GM23338 (cell line): ENCODE measurements around the gene RAB11A.

Experiments used
- CREB1 ChIP-seq: fragments of 250-450 bp; sonication (Bioruptor Pico); IDR thresholded peaks from 2 replicates; pipeline ENCODE4 v1.5.0; 2020; ENCODE audit warnings: low read depth, mild to moderate bottlenecking, moderate library complexity
- EZH2phosphoT487 ChIP-seq: fragments of 200-600 bp; sonication (generic); IDR thresholded peaks from one replicate; pipeline ENCODE4 v1.8.1; 2018; ENCODE audit warnings: antibody characterized with exemption; ENCODE audit not compliant: unreplicated experiment
- POLR2AphosphoS5 ChIP-seq: IDR thresholded peaks from 2 replicates; pipeline ENCODE4 v1.6.1; 2016; ENCODE audit warnings: antibody characterized with exemption, low read depth
- TF ChIP-seq, protein P1 (sequence below), 2 experiments: fragments of 200-600 bp in 1 of 2; sonication (generic) in 1 of 2; conservative IDR thresholded peaks; 2 replicates each; pipeline versions ENCODE4 v1.5.1 to v1.6.1; 2016 to 2017; ENCODE audit warnings: antibody characterized with exemption in 2 of 2, low read depth in 2 of 2, mild to moderate bottlenecking in 2 of 2, moderate library complexity in 1 of 2

DNA sequence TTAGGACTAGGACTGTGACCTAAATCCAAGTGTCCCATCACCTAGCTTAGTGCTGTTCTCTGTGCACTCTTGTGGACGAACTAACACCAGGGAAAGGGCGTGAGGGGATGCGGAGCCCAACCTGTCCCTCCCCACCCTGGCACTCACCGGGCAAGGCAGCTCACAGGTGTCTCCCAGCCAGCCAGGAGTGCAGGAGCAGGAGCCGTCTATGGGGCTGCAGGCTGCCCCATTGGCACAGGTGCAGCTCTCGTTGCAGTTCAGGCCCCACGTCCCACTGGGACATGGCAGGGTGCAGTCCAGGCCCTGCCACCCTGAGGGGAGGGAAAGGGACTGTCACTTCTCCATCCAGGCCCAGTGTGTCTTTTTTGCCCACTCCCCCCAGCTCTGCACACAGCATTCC lies 60.3 kb downstream of the RAB11A start:
- TF ChIP-seq, protein P1, sequence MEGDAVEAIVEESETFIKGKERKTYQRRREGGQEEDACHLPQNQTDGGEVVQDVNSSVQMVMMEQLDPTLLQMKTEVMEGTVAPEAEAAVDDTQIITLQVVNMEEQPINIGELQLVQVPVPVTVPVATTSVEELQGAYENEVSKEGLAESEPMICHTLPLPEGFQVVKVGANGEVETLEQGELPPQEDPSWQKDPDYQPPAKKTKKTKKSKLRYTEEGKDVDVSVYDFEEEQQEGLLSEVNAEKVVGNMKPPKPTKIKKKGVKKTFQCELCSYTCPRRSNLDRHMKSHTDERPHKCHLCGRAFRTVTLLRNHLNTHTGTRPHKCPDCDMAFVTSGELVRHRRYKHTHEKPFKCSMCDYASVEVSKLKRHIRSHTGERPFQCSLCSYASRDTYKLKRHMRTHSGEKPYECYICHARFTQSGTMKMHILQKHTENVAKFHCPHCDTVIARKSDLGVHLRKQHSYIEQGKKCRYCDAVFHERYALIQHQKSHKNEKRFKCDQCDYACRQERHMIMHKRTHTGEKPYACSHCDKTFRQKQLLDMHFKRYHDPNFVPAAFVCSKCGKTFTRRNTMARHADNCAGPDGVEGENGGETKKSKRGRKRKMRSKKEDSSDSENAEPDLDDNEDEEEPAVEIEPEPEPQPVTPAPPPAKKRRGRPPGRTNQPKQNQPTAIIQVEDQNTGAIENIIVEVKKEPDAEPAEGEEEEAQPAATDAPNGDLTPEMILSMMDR (conservative IDR thresholded peaks at IDR 0.05; ENCODE audit: low read depth in 2 of 2), result no peak
- TF ChIP-seq POLR2AphosphoS5 (no peak), EZH2phosphoT487 (no peak), CREB1 (CRISPR knock-in tag) (no peak)
